DMS53 treated with DMSO at 0.1 percent for 48 hours (cell line): ENCODE data around the gene GP1BB.

ENCODE experiments used
- DNase-seq: peaks from one replicate; lab custom pipeline; 2025; ENCODE audit not compliant: unreplicated experiment; lab: John Stamatoyannopoulos, UW

GP1BB gene

GRCh38 chr22:19739911-19740449 lies 16.6 kb downstream of the GP1BB start:
- DNase-seq = no peak

- no peak for DNase-seq
Observed at GRCh38 chr22:19740586-19740985, 17.2 kb downstream of the GP1BB start.

DNA sequence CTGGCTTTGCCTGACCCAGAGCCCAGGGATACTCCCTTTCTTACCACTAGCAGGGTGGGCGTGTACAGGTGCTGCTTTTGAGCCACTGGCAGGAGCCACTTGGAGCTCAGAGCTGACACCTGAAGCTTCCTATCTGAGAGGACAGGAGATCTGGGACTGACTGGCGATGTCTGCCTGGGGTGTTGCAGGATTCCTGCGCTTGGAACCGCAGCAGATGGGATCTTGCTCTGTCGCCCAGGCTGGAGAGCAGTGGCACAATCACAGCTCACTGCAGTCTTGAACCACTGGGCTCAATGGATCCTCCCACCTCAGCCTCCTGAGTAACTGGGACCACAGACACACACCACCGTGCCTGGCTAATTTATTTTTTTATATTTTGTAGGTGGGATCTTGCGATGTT lies 17.7 kb downstream of the GP1BB start:
- DNase-seq = no peak

DNA sequence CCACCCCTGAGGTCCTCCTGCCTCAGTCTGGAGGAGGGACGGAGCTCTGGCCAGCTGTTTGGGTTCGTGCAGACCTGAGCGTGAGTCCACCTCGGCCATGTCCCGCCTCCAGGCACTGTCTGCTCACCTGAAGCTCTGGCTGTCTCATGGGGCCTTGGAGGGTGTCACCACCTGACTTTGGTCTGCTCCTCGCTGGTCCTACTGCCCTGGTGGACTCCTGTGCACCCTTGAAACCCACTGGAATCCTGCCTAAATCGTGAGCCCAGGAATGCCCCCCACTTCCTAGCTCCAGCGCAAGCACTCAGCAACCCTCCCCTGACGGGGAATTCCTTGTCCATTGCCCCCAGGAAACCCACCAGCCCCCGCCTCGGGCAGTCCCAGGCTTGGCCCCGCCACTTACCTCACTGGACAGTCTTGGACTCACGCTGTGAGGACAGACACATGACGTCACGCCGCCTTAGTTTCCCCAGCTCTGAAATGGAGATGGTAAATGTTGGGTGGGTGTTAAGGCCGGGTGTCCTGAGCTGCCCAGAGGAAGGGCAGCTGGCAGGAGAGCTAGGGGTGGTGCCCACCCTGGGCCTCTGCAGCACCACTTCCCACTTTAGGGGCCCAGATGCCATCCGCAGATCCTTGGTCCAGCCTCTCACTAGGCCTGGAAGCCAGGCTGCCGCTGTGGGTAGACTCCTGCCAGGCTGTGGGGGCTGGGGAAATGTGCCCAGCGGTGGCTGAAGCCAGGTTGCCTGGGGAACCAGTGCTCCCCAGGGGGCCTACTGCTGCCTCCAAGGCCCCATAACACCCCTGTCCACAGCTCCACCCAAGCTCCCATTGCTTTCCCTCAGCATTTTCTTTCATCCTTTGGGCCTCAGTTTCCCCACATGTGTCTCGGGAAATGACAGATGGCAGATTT lies 19.1 kb downstream of the GP1BB start:
- no peak for DNase-seq

DNA sequence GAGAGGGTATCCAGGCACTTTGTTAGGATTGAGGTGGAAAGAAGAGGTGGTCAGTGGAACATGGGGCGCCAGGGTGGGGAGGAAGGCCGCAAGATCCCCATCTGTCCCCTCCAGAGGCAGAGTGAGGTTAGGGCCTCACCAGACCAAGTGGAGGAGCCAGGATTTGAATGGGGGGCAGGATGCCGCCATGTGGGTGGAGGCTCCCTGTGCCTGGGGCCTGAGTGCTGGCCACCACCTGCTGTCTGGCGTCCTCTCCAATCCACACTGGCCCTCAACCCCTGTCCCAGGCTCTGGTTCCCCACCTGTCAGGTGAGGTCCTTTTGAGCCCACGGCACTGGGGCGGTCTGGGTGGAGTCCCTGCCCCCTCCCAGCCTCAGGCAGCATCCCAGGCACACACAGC lies 19.7 kb downstream of the GP1BB start:
- DNase-seq = no peak

DNA sequence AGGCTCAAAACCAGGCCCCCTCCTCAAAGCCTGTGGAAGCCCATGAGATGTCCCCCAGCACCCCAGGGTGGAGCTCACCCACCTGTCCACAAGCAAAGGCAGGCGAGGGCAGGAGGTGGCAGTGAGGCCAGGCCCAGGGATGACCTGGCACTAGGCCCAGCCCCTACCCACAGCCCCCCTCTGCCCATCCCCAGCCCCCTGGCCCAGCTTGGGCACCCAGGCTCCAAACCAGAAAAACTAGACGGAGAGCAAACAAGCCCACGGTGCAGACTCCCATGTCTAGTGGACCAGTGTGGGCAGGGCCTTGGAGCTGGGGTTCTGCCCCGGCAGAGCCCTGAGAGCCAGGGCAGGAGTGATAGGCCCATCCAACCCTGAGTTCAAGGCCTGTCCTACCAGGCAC lies 20.3 kb downstream of the GP1BB start:
- DNase-seq = no peak

- DNase-seq = no peak
Observed at GRCh38 chr22:19744350-19745006, 21.1 kb downstream of the GP1BB start.

GRCh38 chr22:19745155-19746101 lies 22.1 kb downstream of the GP1BB start:
- DNase-seq = no peak

DNA sequence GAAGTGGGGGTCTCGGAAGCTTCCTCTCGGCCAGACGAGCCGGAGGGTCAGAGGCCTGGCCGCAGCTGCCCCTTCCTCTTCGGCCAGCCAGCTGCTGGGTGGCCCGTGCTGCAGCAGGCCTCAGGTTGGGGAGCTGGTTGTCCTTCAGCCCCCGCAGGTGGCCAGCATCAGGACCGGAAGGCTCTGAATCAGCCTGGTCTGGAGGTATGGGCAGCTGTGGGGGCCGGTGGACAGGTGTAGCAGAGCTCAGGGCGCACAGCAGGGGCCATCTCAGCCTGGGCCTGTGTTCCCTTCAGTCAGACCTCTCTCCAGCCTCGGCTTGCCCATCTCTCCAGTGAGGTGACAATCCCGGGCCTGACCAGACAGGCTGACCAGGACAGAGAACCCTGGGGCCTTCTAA lies 23.4 kb downstream of the GP1BB start:
- no peak for DNase-seq

- DNase-seq = no peak
Observed at GRCh38 chr22:19747551-19747950, 24.2 kb downstream of the GP1BB start.

DNA sequence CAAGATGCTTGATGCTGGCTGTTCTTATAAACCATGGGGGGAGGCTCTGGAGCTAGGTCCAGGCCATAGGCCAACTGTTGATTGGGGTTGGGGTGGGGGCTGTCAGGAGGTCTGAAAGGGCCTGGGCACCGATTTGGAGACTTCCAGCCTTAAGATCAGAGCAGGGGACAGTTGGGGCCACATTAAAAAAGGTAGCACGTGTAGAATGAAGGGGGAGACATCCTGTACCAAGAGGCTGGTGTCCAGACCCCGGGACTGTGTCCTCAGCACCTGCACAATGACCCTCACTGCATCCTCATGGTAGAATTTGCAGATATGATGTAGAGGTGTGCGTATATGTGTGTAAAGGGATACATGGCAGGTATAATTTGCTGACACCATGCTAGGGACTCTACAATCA lies 24.8 kb downstream of the GP1BB start:
- DNase-seq = no peak

DNA sequence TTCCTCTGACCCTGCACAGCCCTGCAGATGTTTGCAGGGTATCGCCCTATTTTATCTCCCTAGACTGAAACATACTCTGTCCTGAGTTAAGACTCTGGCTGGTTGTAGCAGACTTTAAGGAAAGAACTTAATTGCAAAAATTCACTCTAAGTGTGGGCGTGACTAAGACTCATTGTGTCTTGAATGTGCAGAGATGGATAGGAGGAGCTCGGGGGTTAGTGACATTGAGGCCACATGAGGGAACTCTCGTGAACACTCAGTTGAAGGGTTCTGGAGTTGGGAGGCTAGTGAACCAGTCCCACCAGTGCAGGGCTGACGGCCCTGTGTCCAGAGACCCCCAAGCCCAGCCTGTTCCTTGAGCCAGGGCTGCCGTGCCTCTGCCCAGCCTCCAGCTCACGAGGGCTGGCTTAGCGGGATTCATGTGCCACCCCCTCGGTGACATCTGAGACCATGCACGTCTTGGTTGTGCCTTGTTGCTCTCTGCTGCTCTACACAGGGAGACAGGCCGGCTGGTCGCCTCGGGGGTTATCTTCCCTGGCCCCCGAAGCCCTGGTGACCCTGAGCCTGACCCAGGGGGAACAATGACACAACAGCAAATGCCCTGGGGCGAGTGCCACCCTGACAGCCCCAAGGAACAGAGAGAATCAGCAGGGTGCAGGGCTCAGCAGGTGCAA lies 25.8 kb downstream of the GP1BB start:
- no peak for DNase-seq

DNA sequence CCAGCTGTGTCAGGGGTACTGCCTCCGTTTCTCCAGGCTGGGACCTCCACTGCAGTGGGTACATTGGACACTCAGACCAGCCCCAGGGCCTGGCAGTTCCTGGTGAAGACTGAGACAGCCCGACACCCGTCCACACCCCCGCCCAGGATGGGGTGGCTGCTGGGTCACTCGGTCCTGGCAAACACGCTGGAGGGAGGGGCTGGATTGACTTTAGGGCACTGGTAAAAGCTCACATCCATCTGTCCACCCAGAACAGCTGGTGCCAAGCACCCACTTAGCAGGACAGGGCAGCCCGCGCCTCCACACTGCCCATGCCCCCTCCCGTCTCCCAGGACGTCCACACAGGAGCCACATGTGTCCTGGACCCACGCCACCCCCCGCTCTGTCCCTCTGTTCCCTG lies 26.5 kb downstream of the GP1BB start:
- DNase-seq = no peak

- no peak for DNase-seq
Observed at GRCh38 chr22:19750507-19751490, 27.5 kb downstream of the GP1BB start.

DNA sequence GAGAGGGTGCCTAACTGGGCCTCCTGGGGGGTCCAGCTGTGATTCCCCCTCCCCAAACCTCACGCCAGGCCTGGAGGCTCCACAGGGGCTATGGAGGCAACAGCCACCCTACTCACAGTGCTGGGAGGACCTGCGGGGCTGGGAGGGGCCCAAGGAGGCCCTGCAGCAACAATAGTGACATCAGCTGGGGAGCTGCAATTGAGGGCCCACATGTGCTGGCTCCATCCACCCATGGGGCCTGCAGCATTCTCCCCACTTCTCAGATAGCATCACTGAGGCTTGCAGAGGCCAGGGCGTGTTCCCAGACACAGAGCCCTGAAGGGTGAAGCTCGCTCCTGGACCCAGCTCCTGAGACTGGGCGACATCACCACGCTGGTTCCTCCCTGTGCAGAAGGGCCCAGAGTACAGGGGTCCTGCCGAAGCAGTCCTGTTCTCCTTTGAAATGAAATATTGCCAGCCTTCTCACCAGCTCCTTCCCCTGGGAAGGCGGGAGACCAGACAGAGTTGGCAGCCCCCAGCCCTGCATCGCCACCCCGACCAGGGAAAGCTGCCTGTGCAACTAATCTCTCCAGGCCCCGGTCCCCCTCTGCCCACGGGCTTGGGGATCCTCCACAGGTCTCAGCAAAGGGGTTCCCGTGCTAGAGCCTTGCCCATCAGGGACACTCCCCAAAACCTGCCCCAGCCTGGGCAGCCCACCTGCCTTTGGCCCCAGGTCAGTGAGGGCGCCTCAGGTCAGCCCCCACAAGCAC lies 28.3 kb downstream of the GP1BB start:
- DNase-seq = no peak

DNA sequence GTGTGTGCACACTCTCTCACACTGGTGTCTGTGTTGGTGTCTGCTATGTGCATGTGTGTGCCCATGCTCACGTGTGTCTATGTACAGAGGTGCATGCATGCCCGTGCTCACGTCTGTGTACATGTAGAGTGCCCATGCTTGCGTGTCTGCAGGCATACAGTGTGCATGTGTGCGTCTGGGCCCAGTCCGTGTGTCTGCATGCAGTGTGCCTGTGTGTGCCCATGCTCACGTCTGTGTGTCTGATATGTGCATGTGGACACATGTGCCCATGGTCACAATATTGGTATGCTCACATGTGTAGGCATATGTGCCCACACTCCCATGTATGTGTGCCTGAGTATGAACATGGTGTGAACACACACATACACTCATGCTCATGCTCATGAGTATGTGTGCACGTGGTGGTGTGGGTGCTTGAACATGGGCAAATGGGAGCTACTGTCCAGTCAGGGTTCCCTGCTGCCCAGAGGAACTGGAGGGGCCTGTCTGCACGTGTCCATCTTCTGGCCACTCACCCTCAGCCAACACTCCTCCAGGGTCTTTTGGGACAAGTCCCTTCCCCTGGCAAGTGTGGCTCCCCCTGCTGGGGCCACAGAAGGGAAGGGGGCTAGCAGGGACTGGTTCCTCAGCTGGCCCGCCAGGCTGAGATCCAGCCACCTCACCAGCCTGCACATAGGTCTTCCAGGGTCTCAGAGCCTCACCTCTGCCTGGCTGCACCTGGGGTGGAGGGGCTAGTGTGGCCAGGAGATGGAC lies 29.9 kb downstream of the GP1BB start:
- DNase-seq = no peak

- DNase-seq = no peak
Observed at GRCh38 chr22:19753996-19754700, 30.8 kb downstream of the GP1BB start.
